Endothelial cell of umbilical vein (primary cell): ENCODE data around the gene CTSD.

Experiments used
- CTCF ChIP-seq, 2 donors: IDR thresholded peaks; 1 replicate in 1 of 2; 2 replicates in 1 of 2; pipeline ENCODE4 v1.5.1; 2011; ENCODE audit warnings: low read length in 2 of 2, mild to moderate bottlenecking in 2 of 2, moderate library complexity in 2 of 2, control low read depth in 1 of 2, inconsistent platforms in 1 of 2, low read depth in 1 of 2; ENCODE audit not compliant: insufficient read depth in 1 of 2; ENCODE audit errors: extremely low read depth in 1 of 2
- POLR2AphosphoS5 ChIP-seq: IDR thresholded peaks from 2 replicates; pipeline ENCODE4 v1.6.1; 2012; ENCODE audit warnings: low read depth, mild to moderate bottlenecking, control low read depth, low read length, moderate library complexity; ENCODE audit not compliant: insufficient read depth

DNA sequence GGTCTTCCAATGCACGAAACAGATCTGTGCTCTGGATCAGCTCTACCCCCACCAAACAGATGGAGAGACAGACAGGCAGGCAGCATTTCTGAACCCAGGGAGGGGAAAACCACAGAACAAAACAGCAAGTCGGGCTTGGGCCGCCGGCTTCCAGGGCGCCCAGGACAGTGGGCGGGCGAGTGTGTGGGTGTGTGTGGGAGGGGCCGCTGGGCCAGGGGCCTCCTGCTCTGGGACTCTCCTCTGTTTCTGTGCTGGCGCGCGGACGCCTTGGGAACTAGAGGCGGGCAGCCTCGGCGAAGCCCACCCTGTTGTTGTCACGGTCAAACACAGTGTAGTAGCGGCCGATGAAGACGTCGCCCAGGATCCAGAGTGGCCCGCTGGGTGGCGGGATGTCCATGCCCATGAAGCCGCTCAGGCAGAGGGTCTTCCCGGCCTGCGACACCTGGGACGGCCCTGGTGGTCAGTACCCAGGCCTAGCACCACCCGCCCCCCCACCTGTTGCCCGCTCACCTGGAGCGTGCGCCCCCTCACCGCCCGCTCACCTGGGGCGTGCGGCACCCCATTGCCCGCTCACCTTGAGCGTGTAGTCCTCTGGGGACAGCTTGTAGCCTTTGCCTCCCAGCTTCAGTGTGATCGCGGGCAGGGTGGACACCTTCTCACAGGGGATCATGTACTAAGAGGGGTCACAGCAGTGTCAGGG, 10.3 kb downstream of the CTSD start:
- TF ChIP-seq POLR2AphosphoS5 = no peak
- TF ChIP-seq CTCF (IDR thresholded peaks at IDR 0.05; ENCODE audit: extremely low read depth in 1 of 2, insufficient read depth in 1 of 2, low read depth in 1 of 2, low read length in 2 of 2) = no peak
